Stimulated activated CD4-positive, alpha-beta T cell treated with anti-CD3 and anti-CD28 coated beads, TNF-alpha, amount 100 ng/mL, for 48 hours (primary cell): ENCODE results near the gene POLR2C.
"Not testable (repeated sequence)": the region's sequence is repeated elsewhere in the genome, so short reads cannot be mapped to it uniquely, and the experiment has no call there.

ENCODE experiments used
- DNase-seq, 3 donors: peaks; one replicate each; pipeline ENCODE4 v3.0.0-alpha.2; 2020; ENCODE audit warnings: low read depth in 3 of 3

POLR2C gene

DNA sequence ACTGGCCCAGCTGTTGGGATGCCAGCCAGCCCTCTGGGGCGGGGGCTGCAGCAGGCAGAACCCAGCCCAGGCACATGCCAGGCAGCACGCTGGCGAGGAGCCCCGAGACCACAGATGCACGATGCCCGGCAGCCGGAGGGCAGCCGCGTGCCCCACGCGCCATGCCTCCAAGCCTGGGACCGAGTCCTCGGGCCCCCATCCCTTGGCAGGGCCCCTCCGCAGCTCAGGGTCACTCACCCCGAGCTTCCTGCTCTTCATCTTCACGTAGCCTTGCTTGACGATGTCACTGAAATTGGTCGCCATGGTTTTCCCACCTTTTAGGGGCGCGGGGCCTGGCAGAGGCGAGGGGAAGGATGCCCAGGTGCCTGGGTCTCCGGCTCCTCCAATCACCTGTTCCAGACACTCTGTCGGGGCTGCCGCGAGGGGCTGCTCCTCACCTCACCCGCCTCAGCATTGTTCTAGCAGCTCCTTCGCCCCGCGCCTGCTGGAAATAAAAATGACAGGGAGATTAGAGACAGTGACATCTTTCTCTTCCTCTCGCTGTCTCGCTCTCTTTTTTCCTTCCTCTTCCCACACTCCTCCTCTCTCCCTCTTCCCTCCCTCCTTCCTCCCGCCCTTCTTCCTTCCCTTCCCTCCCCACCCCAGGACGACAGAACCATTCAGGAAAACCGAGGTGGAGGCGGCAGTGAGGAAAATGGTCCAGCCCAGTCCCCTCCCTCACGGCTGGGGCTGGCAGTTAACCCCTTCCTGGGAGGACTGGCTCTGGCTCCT, 16.9 kb downstream of the POLR2C start:
- DNase-seq: no peak

DNA sequence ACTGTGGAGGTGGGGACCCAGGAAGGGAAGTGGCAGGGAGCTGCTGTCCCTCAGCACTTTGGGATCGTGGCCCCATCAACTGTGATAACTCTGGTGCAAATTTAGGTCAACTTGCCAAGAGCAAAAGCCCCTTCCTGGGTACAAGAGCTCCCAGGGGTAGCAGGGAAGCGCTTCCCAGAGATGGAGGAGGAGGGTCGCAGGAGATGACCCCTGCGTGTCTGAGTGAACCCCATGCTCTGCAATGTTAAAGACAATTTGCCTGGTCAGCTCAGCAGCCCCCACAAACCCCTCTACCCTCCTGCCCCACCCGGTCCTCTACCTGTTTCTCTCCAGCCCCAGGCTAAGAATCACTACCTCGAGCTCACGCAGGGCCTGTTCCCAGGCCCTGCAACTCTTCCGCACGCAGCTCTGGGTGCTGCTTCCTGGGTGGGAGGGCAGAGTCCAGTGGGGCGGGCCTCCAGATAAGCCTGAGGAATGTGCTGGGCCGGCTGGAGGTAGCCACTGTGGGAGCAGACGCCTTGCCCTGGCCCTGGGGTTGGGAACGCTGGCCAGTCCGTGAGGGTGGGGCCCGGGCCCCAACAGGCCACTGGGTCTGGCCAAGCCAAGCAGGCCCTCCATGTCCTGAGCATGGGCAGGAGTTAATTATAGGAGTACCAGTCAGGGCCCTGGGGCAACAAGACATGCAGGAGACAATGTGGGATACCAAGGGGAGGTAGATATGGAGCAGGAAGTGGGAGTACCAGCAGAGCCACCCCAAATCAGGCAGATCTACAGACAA, 17.7 kb downstream of the POLR2C start:
- DNase-seq: no peak

DNA sequence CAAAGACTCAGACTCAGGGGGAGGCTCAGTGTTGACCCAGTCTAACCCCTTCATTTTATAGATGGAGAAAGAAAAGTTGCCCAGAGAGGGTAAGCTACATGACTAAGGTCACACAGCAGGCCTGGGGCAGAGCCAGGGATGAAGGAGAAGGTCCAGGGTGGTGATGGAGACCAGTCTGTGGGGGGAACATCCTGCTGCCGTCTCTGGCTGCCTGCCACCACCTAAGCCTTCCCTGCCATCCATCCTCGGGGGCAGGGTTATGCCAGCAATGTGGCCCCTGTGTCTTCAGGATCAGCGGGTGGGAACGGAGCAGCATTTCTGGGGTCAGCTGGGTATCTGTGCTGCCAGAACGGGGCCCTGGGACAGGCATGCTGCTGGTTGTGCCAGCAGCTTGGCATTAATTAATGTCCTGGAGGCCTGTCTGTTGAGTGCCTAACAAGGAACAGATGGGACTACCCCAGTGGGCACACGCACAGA, 18.3 kb downstream of the POLR2C start:
- DNase-seq: no peak

DNA sequence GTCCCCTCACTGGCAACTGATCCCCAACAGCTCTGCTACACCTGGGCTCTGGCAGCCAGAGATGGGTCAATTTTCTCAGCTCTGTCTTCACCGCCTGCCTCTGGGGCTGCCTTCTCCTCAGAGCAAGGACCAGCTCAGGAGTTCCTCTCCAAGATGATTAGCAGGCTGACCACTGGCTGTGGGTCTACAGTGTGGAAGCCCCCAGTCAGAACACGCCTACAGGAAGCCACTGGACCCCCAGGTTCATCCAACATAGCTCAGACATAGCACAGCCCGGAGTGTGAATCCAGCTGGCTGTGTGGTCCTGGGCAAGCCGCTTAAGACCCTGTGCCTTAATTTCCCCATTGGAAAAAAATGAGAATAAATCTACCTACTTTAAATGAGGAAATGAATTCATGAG, 18.9 kb downstream of the POLR2C start:
- no peak for DNase-seq

DNA sequence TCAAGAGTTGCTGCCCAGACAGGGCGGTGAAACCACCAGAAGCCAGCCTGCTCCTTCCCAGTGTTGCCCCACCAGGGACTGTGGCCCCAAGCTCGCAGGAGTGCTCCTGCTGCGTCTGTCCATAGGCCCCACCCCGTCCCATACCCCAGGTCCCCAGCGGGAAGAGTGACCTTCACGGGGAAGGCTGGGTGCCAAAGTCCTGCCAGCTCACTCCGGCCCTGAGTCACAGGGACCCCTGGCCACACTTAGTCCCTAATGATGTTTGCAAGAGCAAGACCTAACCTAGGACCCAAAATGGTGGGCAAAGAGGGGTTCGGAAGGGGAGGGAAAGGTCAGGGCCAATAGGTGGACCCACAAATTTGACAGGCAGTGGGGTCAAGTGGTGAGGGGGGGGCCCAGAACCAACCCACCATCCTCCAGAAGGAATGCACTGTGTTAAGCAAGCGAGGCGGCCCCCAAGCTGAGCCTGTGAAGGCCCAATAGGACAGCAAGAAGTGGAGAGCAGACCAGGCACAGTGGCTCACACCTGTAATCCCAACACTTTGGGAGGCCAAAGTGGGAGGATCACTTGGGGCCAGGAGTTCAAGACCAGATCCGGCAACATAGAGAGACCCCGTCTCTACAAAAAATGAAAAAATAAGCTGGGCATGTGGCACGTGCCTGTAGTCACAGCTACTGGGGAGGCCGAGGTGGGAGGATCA, 20.5 kb downstream of the POLR2C start:
- no peak for DNase-seq

DNA sequence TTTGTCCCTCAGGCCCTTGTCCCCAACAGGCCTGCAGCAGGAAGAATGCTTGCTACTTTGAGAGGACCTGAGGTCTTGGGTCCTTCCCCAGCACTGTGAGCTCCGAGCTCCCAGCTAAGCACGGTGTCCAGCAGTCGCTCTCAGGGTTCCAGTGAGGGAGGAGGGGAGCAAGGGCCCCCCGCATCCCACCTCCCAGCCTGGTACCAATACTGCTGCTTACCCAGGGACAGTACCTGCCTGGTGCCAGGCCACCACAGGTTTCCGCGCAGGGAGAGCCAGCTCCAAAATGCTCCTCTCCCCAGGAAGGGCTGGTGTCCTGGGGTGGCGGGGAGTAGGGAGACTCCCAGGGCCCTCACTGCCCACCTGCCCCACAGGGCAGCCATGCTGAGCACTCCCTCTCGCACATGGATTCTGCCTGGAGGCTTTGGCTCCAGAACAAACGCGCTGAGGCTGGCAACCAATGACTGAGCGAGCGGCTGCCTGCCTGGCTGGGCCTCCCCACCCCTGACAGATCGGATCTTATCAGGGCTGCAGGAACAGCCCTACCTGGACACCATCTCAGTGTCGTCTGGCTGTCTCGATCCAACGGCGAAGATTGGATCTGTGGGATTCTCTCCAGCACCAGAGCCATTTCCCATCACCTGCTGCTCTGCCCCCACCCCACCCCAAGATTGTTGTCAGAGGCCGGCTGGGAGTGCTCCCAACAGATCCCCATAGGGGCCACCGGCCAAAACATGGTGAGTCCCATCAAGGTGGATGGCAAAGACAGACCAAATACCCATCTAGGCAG, 21.4 kb downstream of the POLR2C start:
- DNase-seq: no peak

DNA sequence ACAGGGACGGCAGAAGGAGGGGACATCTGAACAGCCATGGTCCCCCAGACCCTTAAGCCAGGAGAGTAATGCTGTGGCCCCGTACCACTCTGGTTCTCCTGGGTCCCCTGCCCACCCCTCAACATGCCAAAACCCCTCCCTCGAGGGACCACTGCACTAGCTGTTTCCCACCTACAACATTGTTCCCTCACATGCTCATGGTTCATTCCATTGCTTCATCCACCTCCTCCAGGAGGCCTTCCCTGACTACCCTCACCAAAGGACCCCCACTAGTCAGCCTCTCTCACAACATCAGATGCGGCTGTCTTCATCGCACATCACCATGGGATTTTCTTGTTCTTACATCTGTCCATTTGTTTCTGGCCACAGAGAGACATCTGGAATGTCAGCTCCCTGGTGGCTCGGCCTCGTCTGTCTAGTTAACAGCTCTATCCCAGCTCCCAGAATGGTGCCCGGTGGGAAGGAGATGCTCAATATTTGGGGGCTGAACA, 22.1 kb downstream of the POLR2C start:
- no peak for DNase-seq

DNA sequence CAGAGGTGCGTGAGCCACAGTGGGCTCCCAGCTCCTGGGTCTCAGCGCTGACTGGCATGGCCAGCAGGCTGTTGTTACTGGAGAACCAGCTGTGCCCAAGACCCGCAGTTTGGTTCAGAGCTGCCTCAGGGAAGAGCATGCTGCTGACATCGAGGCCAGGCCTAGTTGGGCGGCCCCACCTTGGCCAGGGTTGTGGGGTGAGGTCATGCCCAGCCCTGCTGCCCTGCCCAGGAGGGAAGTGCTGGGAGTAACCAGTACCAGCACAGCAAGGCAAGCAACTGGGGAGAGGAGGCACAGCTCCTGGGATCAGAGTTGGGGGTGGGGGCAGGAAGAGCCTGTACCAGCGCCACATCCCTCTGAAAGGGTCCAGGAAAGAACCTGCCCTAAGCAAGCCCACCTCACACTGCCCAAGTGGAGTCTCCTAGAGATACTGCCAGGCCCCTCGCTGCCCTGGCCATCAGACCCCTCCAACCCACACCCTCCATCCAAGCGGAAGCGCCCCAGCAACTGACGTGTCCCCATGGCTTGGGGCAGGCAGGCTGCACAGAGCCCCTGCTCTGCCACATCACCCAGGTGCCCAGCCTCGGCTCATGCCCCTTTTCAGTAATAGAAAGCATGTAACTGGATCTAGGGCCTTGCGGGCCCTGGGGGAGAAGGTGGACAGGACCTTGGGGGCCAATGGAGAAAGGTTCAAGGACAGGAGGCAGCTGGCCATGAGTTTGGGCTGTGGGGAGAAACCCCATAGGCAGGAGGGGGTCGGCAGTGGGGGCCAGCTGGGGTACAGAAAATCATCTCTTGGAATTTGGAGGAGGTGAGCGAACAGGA, 22.8 kb downstream of the POLR2C start:
- DNase-seq: no peak

DNA sequence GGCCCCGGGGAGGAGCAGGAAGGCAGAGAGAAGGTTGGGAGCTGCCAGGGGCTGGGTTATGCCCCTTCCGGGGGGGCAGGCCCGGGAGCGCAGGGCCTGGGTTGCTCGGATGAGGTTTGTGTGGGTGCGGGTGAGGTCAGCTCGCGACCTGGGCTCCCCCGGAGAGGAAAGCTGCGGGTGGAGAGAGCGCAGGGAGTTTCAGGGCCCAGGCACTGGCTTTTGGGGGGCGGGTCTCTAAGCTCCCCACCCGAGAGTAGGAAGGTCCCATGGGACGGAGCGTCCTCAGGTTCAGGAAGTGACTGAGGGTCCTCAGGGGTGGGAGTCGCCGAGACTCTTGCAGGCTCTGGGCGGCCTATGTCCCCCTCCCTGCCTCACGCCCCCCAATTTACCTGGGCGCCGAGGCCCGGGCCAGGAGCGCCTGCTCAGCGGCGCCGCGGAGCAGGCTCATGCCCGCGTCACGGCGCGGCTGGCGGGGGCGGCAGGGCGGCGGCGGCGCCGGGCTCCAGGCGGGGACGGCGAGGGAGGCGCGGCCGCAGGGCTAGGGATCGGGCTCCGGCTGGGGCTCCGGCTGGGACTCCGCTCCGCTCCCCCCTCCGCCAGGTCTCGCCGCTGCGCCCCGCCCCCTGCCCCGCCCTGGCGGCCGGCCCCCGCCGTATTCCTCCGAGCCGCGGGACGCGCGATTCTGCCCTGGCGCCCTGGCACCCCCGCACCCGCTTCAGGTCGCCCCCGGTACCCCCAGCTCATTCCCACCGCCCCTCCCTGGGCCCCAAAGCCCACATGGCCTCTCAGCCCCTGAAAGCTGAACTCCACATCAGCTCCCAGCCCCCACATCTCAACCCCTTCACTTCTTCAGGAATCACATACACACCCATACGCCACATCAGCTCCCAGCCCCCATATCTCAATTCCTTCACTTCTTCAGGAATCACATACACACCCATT, 23.7 kb downstream of the POLR2C start, which contains the start of gene DOK4:
DOK4 (minus strand) TSS at position 578 of the 942 bp plus-strand sequence. CDS start 6,986 bp downstream, outside the sequence.
- peak; percentile 60 to 85 (median 65) for DNase-seq

DNA sequence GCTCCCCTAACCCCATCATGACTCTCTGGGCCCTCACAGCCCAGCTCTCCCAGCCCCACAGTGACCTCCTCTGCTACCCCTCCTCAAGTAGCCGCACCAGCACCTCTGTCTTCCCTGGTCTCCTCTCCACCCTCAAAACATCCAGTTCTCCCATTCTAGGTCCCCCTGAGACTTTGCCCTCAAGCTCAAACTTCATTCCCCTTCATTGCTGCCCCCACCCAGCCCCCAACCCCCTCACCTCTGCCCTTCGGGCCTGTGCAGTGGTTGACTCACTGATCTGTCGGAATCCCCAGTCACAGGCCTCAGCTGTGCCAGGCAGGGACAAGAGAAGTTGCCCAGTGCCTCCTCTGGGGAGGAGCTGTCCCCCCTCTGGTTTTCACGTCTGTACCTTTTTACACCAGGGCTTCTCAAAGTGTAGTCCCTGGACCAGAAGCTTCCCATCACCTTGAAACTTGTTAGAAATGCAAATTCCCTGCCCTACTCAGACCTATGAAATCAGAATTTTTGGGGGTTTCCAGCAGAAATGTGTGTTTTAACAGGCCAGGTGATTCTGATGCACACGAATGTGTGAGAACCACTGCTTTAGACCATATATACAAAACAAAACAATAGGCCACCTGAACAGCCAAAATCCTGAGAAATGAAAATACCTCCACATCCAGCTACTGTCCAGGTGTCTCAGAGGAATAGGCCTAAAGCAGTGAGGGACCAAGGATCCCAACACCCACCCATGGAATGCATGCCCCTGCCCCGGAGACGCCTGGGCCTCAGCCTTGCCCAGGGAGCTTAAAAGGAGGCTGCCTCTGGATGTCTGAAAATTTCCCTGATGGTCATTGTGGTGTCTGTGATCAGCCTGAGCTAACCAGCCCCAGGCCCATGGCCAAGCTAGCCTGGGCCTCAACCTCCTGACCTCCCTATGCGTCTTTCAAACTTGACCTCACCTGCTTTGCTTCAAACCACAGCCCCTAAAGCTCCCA, 24.7 kb downstream of the POLR2C start:
- DNase-seq: no peak

DNA sequence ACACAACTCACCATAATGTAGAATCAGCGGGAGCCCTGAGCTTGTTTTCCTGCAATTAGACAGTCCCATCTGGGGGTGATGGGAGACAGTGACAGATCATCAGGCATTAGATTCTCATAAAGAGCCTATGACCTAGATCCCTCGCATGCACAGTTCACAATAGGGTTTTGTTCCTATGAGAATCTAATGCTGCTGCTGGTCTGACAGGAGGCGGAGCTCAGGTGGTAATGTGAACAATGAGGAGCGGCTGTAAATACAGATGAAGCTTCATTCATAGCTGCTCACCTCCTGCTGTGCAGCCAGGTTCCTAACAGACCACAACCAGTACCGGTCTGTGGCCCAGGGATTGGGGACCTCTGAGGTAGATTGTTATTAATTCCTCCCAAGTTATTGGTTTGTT, 26.8 kb downstream of the POLR2C start:
- DNase-seq: no peak

DNA sequence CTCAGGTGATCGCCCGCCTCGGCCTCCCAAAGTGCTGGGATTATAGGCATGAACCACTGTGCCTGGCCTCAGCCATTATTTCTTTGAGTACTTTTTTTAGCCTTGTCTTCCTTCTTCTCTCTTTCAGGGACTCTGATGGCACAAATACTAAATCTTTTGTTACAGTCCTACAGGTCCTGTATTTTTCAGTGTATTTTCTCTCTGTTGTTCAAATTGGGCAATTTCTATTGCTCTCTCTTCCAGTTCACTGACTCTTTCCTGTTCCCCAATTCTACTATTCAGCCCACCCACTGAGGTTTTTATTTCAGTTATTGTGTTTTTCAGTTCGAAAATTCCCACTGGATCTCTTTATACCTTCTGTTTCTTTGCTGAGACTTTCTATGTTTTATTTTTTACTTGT, 31.3 kb downstream of the POLR2C start:
- no peak for DNase-seq

DNA sequence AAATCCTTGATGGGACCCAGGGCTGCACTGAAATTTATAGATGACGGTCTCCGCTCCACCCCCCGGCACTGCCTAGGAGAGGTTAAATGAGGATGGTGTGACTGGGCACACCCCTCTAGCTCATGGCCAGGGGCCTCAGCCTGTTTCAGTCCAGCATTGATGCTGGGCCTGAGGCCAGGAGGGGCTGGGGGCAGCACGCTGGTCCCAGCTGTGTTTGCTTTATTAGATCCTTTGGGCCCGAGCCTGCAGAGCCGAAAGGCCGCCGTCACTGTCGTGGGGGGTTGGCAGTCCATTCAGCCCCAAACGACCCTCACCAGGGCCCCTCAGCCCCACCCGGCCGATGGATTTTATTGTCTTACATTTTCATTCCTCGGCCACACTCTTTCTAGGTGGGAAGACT, 34.6 kb downstream of the POLR2C start:
- DNase-seq: no peak

DNA sequence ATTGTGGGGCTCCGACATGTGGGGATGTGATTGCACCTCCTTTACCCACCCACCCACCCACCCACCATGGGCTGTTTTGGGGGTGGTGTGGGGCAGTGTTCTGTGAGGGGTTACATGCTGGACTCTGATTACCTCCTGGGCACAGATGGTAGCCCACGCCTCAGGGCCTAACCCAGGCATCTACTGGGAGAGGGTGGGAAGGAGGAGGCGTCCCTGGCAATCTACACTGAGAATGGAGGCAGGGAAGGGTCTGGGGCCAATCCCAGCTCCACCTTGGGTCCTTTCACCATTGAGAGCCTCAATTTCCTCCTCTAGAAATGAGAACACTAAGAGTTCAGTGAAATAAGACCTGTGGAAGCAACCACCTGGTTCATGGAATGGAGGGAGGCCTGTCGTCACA, 35.6 kb downstream of the POLR2C start:
- DNase-seq: no peak

DNA sequence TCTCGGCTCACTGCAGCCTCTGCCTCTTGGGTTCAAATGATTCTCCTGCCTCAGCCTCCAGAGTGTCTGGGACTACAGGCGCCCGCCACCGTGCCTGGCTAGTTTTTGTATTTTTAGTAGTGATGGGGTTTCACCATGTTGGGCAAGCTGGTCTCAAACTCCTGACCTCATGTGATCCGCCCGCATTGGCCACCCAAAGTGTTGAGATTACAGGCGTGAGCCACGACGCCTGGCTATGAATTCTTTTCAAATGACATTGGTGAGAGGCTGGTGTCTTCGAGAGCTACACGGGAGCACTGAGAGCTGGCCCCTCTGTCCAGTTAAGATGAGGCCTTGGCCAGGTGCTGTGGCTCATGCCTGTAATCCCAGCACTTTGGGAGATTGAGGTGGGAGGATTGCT, 37.5 kb downstream of the POLR2C start:
- not testable (repeated sequence) for DNase-seq

DNA sequence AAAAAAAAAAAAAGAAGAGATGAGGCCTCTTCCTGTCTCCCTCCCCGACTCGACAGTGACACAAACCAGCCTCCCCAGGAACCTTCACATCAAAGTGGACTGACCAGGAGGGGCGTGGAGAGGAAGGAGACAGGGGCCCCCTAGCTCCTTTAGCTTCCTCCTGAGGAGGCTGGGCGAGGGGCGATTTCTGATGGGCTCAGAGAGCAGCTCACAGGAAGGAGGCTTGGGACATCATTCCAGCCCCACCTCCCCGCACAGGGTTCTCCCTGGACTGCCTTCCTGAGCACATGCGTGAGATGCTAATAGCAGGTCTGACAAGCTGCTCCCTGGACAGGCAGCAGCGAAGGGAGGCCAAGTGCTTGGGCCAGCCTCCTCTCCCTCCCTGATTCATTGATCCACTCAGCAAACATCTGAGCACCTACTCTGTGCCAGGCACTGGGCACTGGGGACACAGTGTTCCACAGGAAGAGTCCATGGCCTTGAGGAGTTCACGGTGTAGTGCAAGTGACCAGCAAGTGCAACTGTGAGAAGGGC, 38.2 kb downstream of the POLR2C start:
- DNase-seq: no peak

DNA sequence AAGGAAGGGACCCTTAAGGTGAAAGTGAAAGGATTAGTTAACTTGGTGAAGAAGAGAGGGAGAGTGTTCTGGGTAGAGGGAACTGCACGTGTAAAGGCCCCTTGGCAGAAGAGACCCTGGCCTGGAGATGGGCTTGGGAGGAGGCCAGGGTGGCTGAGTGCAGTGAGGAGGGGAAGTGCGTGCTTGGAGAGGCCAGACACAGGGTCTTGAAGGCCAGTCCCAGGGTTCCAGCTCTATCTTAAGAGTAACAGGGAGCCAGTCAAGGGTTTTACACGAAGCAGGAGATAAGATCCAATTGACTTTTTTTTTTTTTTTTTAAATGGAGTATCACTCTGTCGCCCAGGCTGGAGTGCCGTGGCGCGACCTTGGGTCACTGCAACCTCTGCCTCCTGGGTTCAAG, 39.0 kb downstream of the POLR2C start:
- DNase-seq: no peak
